Astrocyte (in vitro differentiated cells and primary cell): ENCODE data around the gene FHIT. TPM values are rescaled to one million over a fixed set of nuclear protein-coding genes. Genes with fewer than 3 reads are reported as not detected.

Experiments used
- DNase-seq: peaks from one replicate; pipeline ENCODE4 v3.0.0-alpha.2; 2010; ENCODE audit warnings: low read depth
- FAIRE-seq: peaks from 2 replicates; lab custom pipeline; 2011; peaks lifted over from hg19 to GRCh38; lab: Jason Lieb, UNC
- H2AFZ ChIP-seq: 2 replicates; pipeline ENCODE4 v1.6.0; 2012; ENCODE audit warnings: low read depth, low read length, inconsistent platforms
- H3K27ac ChIP-seq: 2 replicates; pipeline ENCODE4 v1.5.1; 2011; ENCODE audit warnings: low read depth, low read length, inconsistent platforms
- H3K27me3 ChIP-seq: 2 replicates; pipeline ENCODE4 v1.6.0; 2011; ENCODE audit warnings: low read length, inconsistent platforms; ENCODE audit not compliant: insufficient read depth
- H3K36me3 ChIP-seq: 2 replicates; pipeline ENCODE4 v1.5.1; 2011; ENCODE audit warnings: low read length, inconsistent platforms; ENCODE audit not compliant: insufficient read depth
- H3K4me1 ChIP-seq: 2 replicates; pipeline ENCODE4 v1.5.1; 2011; ENCODE audit warnings: low read length, inconsistent platforms; ENCODE audit not compliant: insufficient read depth
- H3K4me2 ChIP-seq: 2 replicates; pipeline ENCODE4 v1.6.0; 2012; ENCODE audit warnings: low read length, inconsistent platforms
- H3K4me3 ChIP-seq: 2 replicates; pipeline ENCODE4 v1.5.1; 2011; ENCODE audit warnings: low read depth, mild to moderate bottlenecking, low read length, inconsistent platforms; ENCODE audit not compliant: insufficient read depth
- H3K79me2 ChIP-seq: 2 replicates; pipeline ENCODE4 v1.6.0; 2012; ENCODE audit warnings: mild to moderate bottlenecking, low read length, inconsistent platforms; ENCODE audit not compliant: insufficient read depth
- H3K9ac ChIP-seq: 2 replicates; pipeline ENCODE4 v1.6.0; 2012; ENCODE audit warnings: mild to moderate bottlenecking, low read length, inconsistent platforms
- H3K9me3 ChIP-seq: 2 replicates; pipeline ENCODE4 v1.5.1; 2012; ENCODE audit warnings: low read depth, mild to moderate bottlenecking, low read length, inconsistent platforms; ENCODE audit not compliant: insufficient read depth
- H4K20me1 ChIP-seq: 2 replicates; pipeline ENCODE4 v1.6.0; 2012; ENCODE audit warnings: low read length, inconsistent platforms; ENCODE audit not compliant: insufficient read depth
- H3K27ac Mint-ChIP-seq: one replicate; pipeline ENCODE4 v1.8.0; 2021; ENCODE audit warnings: mild to moderate bottlenecking, mixed read lengths; ENCODE audit not compliant: unreplicated experiment
- H3K27me3 Mint-ChIP-seq: one replicate; pipeline ENCODE4 v1.8.0; 2021; ENCODE audit warnings: low read depth, mixed read lengths; ENCODE audit not compliant: unreplicated experiment
- H3K36me3 Mint-ChIP-seq: one replicate; pipeline ENCODE4 v1.8.0; 2021; ENCODE audit warnings: low read depth, mixed read lengths; ENCODE audit not compliant: unreplicated experiment
- H3K4me1 Mint-ChIP-seq: one replicate; pipeline ENCODE4 v1.8.0; 2021; ENCODE audit warnings: low read depth, mixed read lengths; ENCODE audit not compliant: unreplicated experiment
- H3K4me3 Mint-ChIP-seq: one replicate; pipeline ENCODE4 v1.8.0; 2021; ENCODE audit warnings: mild to moderate bottlenecking, moderate library complexity, mixed read lengths; ENCODE audit not compliant: unreplicated experiment
- H3K9me3 Mint-ChIP-seq: one replicate; pipeline ENCODE4 v1.8.0; 2021; ENCODE audit warnings: mild to moderate bottlenecking, mixed read lengths; ENCODE audit not compliant: unreplicated experiment
- EZH2 ChIP-seq: IDR thresholded peaks from 2 replicates; pipeline ENCODE4 v1.6.1; 2012; ENCODE audit warnings: mild to moderate bottlenecking, low read length, inconsistent platforms; ENCODE audit not compliant: insufficient read depth
- total RNA-seq: library from RNA; stranded (reverse); gene quantifications from 2 replicates; pipeline ENCODE4 v1.2.1, GENCODE V29; 2021
- TF ChIP-seq, protein P1 (sequence below): IDR thresholded peaks from 2 replicates; pipeline ENCODE4 v1.5.1; 2011; ENCODE audit warnings: low read depth, mild to moderate bottlenecking, inconsistent platforms, low read length, moderate library complexity; ENCODE audit not compliant: insufficient read depth

The FHIT gene
- total RNA-seq, 1 donor from 2014 or later: 6.7 TPM

DNA sequence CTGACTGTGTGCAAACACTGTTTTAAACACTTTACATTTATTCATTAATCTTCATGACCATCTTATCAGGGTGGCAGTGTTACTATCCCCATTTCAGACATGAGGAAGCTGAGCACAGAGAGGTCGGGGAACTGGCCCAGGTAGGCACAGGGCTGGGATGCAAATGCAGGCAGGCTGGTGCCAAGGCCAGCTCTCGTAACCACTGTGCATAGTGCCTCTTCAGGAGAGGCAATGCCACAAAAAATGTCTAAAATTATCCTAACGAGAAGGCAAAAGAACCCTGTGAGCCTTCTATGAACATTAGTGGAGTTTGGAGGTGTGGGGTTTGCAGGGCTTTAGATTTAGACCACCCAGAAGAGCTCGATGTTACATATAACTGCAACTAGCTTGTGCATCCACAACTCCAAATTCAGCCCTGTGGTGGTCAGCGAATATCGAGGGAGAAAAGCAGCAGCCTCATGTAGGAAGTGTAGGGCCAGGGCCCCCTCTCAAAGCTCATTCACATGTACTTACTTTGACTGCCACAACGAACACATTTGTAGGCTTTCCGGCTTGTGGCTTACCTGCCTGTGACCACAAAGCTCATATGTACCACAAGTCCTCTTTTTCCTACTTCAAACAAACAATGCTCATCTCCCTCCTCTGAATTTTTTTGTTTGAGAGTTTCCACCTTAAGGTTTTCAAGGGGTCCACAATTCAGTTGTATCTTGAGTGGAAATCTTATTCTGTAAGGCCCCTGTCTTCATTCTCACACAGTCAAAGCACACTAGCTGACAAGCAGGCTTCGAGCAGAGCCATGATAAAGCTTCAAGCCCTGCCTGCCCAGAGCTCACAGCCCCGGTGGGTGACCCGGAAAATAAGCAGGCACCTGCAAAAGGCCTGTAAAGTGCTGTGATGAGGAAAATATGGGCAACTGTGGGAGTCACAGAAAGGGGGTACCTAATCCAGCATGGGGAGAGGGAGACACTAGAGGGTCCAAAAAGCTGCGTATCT, 1478.5 kb downstream of the FHIT start:
- Histone ChIP-seq H3K27me3 (no peaks in the 10 kb centered on the region), H3K79me2 (no peaks in the 10 kb centered on the region), H3K36me3 (no peaks in the 10 kb centered on the region), H3K4me2 (peak overlapping the region; percentile 38), H3K4me3 (no peak overlapping the region), H3K27ac (peak overlapping the region; percentile 45), H3K4me1 (peaks cover 25% of the 10 kb centered on the region), H2AFZ (no peak overlapping the region), H3K9me3 (no peaks in the 10 kb centered on the region), H3K9ac (no peak overlapping the region), H4K20me1 (no peaks in the 10 kb centered on the region)
- Mint-ChIP-seq H3K27me3 (no peaks in the 10 kb centered on the region), H3K27ac (peak overlapping the region; percentile 93), H3K4me1 (peaks cover 40% of the 10 kb centered on the region), H3K4me3 (no peak overlapping the region), H3K36me3 (no peaks in the 10 kb centered on the region), H3K9me3 (peaks cover 3% of the 10 kb centered on the region)
- DNase-seq: no peak
- FAIRE-seq: no peak
- TF ChIP-seq, protein P1, sequence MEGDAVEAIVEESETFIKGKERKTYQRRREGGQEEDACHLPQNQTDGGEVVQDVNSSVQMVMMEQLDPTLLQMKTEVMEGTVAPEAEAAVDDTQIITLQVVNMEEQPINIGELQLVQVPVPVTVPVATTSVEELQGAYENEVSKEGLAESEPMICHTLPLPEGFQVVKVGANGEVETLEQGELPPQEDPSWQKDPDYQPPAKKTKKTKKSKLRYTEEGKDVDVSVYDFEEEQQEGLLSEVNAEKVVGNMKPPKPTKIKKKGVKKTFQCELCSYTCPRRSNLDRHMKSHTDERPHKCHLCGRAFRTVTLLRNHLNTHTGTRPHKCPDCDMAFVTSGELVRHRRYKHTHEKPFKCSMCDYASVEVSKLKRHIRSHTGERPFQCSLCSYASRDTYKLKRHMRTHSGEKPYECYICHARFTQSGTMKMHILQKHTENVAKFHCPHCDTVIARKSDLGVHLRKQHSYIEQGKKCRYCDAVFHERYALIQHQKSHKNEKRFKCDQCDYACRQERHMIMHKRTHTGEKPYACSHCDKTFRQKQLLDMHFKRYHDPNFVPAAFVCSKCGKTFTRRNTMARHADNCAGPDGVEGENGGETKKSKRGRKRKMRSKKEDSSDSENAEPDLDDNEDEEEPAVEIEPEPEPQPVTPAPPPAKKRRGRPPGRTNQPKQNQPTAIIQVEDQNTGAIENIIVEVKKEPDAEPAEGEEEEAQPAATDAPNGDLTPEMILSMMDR: no peak
- TF ChIP-seq EZH2: no peak

DNA sequence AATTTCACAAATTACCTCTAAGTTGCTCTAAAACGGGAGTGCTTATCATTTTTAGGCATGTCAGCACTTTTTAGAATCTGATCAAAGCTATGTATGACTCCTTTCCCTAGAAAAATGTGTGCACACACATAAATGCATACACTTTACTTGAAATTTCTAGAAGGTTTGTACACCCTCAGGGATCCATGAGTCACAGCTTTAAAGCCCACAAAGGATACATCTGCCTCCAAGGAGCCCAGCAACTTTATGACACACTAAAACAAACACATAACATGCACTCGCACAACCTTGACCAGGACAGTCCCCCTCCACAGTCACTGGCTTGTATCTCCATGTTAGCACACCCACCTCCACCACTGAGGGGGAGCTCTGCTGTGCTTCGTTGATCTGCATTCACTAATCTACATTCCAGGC, 1479.5 kb downstream of the FHIT start:
- Histone ChIP-seq H2AFZ (no peak overlapping the region), H3K4me3 (no peak overlapping the region), H3K36me3 (no peaks in the 10 kb centered on the region), H3K9me3 (no peaks in the 10 kb centered on the region), H3K79me2 (no peaks in the 10 kb centered on the region), H4K20me1 (no peaks in the 10 kb centered on the region), H3K27ac (peak overlapping the region; percentile 45), H3K9ac (no peak overlapping the region), H3K4me1 (peaks cover 25% of the 10 kb centered on the region), H3K4me2 (peak overlapping the region; percentile 38), H3K27me3 (no peaks in the 10 kb centered on the region)
- H3K4me3 Mint-ChIP-seq: no peak overlapping the region
- peak; percentile 93 for FAIRE-seq
- H3K36me3 Mint-ChIP-seq: no peaks in the 10 kb centered on the region
- TF ChIP-seq, protein P1: no peak
- TF ChIP-seq EZH2: no peak
- DNase-seq: peak; percentile 95
- peaks cover 38% of the 10 kb centered on the region for H3K4me1 Mint-ChIP-seq
- peak overlapping the region; percentile 93 for H3K27ac Mint-ChIP-seq
- H3K27me3 Mint-ChIP-seq: no peaks in the 10 kb centered on the region
- H3K9me3 Mint-ChIP-seq: peaks cover 3% of the 10 kb centered on the region
